Urinary bladder (tissue), 4 donors: ENCODE data around the gene KPTN. TPM values are rescaled to one million over a fixed set of nuclear protein-coding genes. Genes with fewer than 3 reads are reported as not detected.

ENCODE experiments used
- DNase-seq: peaks from one replicate; pipeline ENCODE4 v3.0.0-alpha.2; 2015; ENCODE audit errors: extremely low spot score
- H3K27ac ChIP-seq: one replicate; pipeline ENCODE4 v1.5.1; 2013; ENCODE audit warnings: low read depth, mild to moderate bottlenecking, moderate library complexity
- H3K36me3 ChIP-seq: one replicate; pipeline ENCODE4 v1.6.1; 2013; ENCODE audit warnings: mild to moderate bottlenecking, moderate library complexity; ENCODE audit not compliant: insufficient read depth
- H3K4me1 ChIP-seq: one replicate; pipeline ENCODE4 v1.6.1; 2013; ENCODE audit warnings: mild to moderate bottlenecking, moderate library complexity; ENCODE audit not compliant: insufficient read depth
- H3K4me3 ChIP-seq: one replicate; pipeline ENCODE4 v1.5.1; 2013; ENCODE audit warnings: low read depth, low read length
- WGBS: extraction: QIAGEN DNeasy Blood & Tissue Kit; methylation state at CpG from one replicate; pipeline ENCODE4 v1.1.7; 2013; 5-methylcytosine and 5-hydroxymethylcytosine counted together
- polyA plus RNA-seq: library from polyadenylated mRNA; stranded (reverse); fragments of 200-250 nt; gene quantifications from one replicate; pipeline ENCODE4 v1.2.3, GENCODE V29; 2013
- total RNA-seq: library from RNA; depleted of rRNA; stranded (reverse); fragments of >200 nt; gene quantifications from one replicate; pipeline ENCODE4 v1.2.3, GENCODE V29; 2014
- donor health status: healthy with polysubstance abuse.
- donor health status: healthy.

The KPTN gene
- total and polyA plus RNA-seq, 2 donors, result 3.0 to 10.2 TPM

- DNase-seq, result no peak
- Histone ChIP-seq H3K4me1 (no peaks in the 10 kb centered on the region), H3K4me3 (no peak overlapping the region), H3K27ac (peak overlapping the region; percentile 87), H3K36me3 (no peaks in the 10 kb centered on the region)
- 70% methylated on average over 8 of the region's 8 CpGs for WGBS
Observed at GRCh38 chr19:47512948-47513319, 28.9 kb upstream of the KPTN start.

DNA sequence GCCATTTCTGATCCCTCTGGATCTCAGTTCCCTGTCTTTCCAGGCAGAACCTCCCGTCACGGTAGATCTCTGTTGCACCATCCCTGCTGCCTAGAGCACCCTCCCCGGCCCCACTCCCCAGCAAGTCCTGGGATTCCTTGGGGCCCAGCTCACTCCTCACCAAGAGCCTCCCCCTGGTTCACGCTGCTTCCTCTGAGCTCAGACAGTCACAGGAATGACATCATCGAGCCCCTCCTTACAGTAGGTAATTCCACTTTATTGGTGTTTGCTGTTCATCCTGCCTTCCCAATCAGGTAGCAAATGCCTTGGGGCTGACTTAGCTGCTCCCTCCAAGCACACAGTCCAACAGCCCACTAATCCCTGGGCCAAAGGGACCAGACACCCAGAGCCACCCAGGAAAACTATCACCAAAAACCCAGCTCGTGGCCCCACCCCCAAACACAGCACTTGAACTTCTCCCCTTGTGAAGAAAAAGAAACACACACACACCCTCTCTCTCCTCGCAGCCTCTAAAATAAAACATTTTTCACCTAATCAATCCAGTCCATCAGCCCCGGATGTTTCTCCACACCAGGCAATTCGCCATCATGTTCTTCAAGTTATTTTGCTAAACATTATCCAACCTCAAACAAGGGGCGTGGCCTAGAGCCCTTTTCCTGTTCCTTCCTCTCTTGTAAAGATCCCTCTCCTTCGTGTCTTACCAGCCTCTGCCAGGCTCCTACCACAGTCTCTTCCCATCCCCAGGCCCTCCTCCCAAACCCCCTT is 28.3 kb upstream of the KPTN start:
- Histone ChIP-seq H3K36me3 (no peaks in the 10 kb centered on the region), H3K4me3 (no peak overlapping the region), H3K4me1 (no peaks in the 10 kb centered on the region), H3K27ac (peak overlapping the region; percentile 87)
- peak; percentile 26 for DNase-seq
- WGBS, result 58% methylated on average over 11 of the region's 11 CpGs

DNA sequence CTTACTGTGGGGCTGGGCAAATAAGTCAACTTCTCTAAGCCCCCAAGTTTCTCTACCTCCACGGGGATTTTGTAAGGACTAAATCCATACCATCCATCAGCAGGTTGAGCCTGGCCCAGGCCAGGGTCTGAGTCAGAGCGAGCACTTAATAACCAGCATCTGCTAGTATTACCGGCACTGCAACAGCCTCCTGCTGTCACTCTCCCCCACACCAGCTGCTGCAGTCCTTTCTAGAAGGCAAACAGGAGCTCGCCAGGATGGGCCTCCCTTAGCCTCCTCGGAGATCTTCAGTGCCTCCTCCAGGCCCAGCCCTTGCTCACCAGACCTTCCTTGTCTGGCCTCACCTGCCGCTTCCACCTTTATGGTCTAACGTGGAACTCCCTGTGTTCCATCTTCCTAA is 27.7 kb upstream of the KPTN start:
- no peak overlapping the region for H3K4me3 ChIP-seq
- no peaks in the 10 kb centered on the region for H3K4me1 ChIP-seq
- no peaks in the 10 kb centered on the region for H3K36me3 ChIP-seq
- 70% methylated on average over 7 of the region's 7 CpGs for WGBS
- DNase-seq, result no peak
- H3K27ac ChIP-seq, result peak overlapping the region; percentile 58

GRCh38 chr19:47511128-47511517 is 27.1 kb upstream of the KPTN start:
- Histone ChIP-seq H3K36me3 (no peaks in the 10 kb centered on the region), H3K4me3 (no peak overlapping the region), H3K27ac (no peak overlapping the region), H3K4me1 (no peaks in the 10 kb centered on the region)
- DNase-seq, result no peak
- WGBS, result 66% methylated on average over 6 of the region's 6 CpGs

GRCh38 chr19:47510516-47511127 is 26.6 kb upstream of the KPTN start:
- Histone ChIP-seq H3K4me1 (no peaks in the 10 kb centered on the region), H3K4me3 (no peak overlapping the region), H3K27ac (no peak overlapping the region), H3K36me3 (no peaks in the 10 kb centered on the region)
- DNase-seq, result no peak
- 71% methylated on average over 12 of the region's 12 CpGs for WGBS

- Histone ChIP-seq H3K4me1 (no peaks in the 10 kb centered on the region), H3K4me3 (no peak overlapping the region), H3K36me3 (no peaks in the 10 kb centered on the region), H3K27ac (no peak overlapping the region)
- WGBS, result 73% methylated on average over 8 of the region's 8 CpGs
- DNase-seq, result no peak
Observed at GRCh38 chr19:47509973-47510372, 26.0 kb upstream of the KPTN start.

DNA sequence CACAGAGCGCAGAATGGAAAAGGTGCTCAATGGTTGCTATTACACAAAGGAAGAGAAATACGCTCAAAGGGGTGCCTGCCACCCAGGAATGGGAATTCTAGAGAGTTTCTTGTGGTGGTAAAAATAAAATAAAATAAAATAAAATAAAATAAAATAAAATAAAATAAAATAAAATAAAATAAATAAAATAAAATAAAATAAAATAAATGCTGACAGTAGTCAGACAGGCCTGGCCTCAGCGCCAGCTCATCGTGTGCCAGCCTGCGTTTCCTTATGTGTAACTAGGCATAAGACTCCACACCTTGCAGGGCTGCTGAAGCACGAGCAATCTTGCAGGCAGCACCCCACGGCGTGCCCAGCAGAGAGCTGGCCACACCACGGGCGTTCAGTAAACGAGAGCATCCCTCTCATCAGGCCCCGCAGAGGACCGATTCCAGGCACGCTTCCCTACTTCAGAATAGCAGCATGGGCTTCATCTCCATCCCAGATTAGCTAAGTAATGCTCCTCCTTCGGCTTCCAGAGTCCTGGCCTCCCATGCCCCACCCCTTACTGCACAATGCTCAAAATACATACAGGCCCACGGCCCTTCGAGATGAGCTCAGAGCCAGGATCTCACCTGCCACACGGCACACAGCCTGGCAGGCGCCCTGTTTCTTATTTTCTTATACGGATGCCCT is 25.3 kb upstream of the KPTN start:
- H3K4me3 ChIP-seq, result no peak overlapping the region
- no peaks in the 10 kb centered on the region for H3K36me3 ChIP-seq
- no peak for DNase-seq
- 84% methylated on average over 20 of the region's 20 CpGs for WGBS
- H3K27ac ChIP-seq, result no peak overlapping the region
- H3K4me1 ChIP-seq, result no peaks in the 10 kb centered on the region

- Histone ChIP-seq H3K4me1 (no peaks in the 10 kb centered on the region), H3K4me3 (no peak overlapping the region), H3K36me3 (no peaks in the 10 kb centered on the region), H3K27ac (no peak overlapping the region)
- 92% methylated on average over 5 of the region's 5 CpGs for WGBS
- no peak for DNase-seq
Observed at GRCh38 chr19:47508721-47509120, 24.7 kb upstream of the KPTN start.

- H3K27ac ChIP-seq, result no peak overlapping the region
- 71% methylated on average over 11 of the region's 11 CpGs for WGBS
- no peaks in the 10 kb centered on the region for H3K36me3 ChIP-seq
- DNase-seq, result no peak
- no peak overlapping the region for H3K4me3 ChIP-seq
- H3K4me1 ChIP-seq, result no peaks in the 10 kb centered on the region
Observed at GRCh38 chr19:47507924-47508553, 24.0 kb upstream of the KPTN start.

GRCh38 chr19:47507012-47507411 is 23.0 kb upstream of the KPTN start:
- Histone ChIP-seq H3K36me3 (no peaks in the 10 kb centered on the region), H3K4me3 (no peak overlapping the region), H3K27ac (no peak overlapping the region), H3K4me1 (no peaks in the 10 kb centered on the region)
- 63% methylated on average over 6 of the region's 6 CpGs for WGBS
- no peak for DNase-seq

GRCh38 chr19:47506459-47506858 is 22.4 kb upstream of the KPTN start:
- no peak for DNase-seq
- 76% methylated on average over 8 of the region's 8 CpGs for WGBS
- no peaks in the 10 kb centered on the region for H3K36me3 ChIP-seq
- no peaks in the 10 kb centered on the region for H3K4me1 ChIP-seq
- no peak overlapping the region for H3K27ac ChIP-seq
- H3K4me3 ChIP-seq, result no peak overlapping the region

- Histone ChIP-seq H3K27ac (no peak overlapping the region), H3K4me3 (no peak overlapping the region), H3K36me3 (no peaks in the 10 kb centered on the region), H3K4me1 (no peaks in the 10 kb centered on the region)
- DNase-seq, result no peak
- 97% methylated on average over 6 of the region's 6 CpGs for WGBS
Observed at GRCh38 chr19:47505506-47505905, 21.5 kb upstream of the KPTN start.

DNA sequence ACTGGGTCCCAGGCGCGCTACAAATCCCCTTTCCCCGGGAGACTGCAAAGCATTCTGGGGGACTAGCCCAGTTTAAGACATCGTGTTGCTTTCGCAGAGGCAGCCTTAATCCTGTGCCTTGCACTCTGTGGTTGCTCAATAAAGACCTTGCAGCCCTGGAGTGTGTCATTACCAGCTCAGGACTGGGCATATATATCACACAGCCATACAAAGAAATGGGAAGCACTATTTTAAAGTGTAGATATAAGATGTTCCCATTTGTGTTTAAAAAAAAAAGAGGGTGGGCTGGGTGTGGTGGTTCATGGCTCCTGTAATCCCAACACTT is 19.8 kb upstream of the KPTN start:
- Histone ChIP-seq H3K4me1 (no peaks in the 10 kb centered on the region), H3K4me3 (no peak overlapping the region), H3K27ac (no peak overlapping the region), H3K36me3 (peaks cover 4% of the 10 kb centered on the region)
- 80% methylated on average over 5 of the region's 5 CpGs for WGBS
- no peak for DNase-seq
